ENCODE results near the gene COL4A1.

Gene COL4A1

GRCh38 chr13:110166598-110166997 lies 140.4 kb downstream of the COL4A1 start:
- no peak for DNase-seq (ENCODE audit: low read depth, low spot score)

- no peak for DNase-seq (ENCODE audit: low read depth, low spot score)
These were observed 142.3 kb downstream of the COL4A1 start for GRCh38 chr13:110164706-110165105.

- DNase-seq (ENCODE audit: low read depth, low spot score) = no peak
These were observed 143.9 kb downstream of the COL4A1 start for GRCh38 chr13:110162866-110163658.

DNA sequence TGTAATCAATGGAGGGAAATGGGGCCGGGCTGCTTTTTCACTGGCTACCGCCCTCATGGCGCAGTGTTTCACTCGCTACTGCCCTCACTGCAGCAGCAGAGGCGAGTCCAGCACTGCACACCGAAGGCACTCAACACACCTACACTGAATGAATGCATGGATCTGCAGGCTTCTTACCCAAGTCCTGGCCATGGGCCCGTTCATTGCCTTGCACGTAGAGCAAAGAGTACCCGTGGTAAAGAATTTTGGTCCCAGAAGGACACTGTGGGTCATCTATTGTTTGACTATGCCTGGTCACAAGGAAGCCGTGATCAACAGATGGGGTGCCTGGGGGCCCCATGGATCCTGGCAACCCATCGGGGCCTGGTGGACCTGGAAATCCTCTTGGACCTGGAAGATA lies 144.9 kb downstream of the COL4A1 start:
- no peak for DNase-seq (ENCODE audit: low read depth, low spot score)

GRCh38 chr13:110161112-110161882 lies 145.7 kb downstream of the COL4A1 start:
- no peak for DNase-seq (ENCODE audit: low read depth, low spot score)

DNA sequence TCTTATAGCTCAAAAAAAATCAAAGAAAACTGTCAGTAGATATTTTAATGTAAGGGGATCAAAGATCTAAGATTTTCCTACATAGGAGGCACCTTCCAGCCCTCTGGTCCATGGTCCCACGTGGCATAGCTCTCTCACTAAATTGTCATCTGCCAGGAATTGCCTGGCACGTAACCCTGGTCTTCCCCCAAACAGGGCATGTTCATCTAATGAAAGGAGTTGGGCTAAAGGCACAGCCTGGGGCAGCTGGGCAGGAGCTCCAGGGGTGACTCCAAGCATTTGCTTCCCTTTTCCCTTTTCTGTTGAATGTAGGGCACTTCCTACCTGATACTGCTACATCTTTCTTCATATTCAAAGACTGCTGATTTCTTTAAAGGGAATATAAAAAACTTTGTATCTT lies 148.7 kb downstream of the COL4A1 start:
- DNase-seq (ENCODE audit: low read depth, low spot score) = no peak

DNA sequence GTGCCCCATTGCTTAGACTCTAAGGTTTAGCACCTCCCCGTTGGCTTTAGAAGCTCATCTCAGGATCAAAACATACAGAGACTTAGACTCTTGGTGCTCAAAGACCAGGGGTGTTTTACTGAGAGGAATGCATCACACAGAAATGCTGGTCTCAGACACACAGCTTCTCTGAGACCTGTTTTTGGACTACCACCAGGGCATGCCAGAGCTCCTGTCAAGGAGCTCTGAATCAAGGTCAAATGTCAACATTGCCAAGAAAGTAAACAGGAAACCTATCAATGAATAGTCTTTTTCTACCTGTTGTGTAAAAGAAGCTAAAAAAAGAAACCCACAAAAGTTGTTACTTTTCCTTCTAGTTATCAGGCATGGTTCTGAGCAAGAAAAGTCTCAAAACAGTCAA lies 149.2 kb downstream of the COL4A1 start:
- no peak for DNase-seq (ENCODE audit: low read depth, low spot score)

- DNase-seq (ENCODE audit: low read depth, low spot score) = no peak
These were observed 150.5 kb downstream of the COL4A1 start for GRCh38 chr13:110156301-110157049.

DNA sequence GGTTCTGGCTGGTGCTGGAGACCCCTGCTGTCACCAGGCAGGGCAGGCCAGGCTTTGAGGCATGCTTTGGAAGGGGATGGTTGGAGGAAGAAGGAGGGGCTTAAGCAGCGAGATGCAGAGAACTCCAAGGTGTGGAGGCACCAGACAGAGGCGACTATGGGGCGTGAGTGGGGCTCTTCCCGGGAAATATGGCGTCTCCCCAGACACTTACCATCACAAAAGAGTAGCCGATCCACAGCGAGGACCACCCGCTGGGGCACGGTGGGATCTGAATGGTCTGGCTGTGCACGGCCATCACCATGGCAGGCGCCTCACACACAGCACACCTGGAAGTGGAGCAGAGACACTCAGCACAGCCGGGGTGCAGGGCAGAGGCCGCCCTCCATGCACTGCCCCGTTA lies 151.9 kb downstream of the COL4A1 start:
- DNase-seq (ENCODE audit: low read depth, low spot score) = no peak

- no peak for DNase-seq (ENCODE audit: low read depth, low spot score)
These were observed 152.5 kb downstream of the COL4A1 start for GRCh38 chr13:110154410-110154933.

GRCh38 chr13:110152351-110152750 lies 154.6 kb downstream of the COL4A1 start:
- DNase-seq (ENCODE audit: low read depth, low spot score) = no peak

GRCh38 chr13:110151462-110151861 lies 155.5 kb downstream of the COL4A1 start:
- no peak for DNase-seq (ENCODE audit: low read depth, low spot score)

DNA sequence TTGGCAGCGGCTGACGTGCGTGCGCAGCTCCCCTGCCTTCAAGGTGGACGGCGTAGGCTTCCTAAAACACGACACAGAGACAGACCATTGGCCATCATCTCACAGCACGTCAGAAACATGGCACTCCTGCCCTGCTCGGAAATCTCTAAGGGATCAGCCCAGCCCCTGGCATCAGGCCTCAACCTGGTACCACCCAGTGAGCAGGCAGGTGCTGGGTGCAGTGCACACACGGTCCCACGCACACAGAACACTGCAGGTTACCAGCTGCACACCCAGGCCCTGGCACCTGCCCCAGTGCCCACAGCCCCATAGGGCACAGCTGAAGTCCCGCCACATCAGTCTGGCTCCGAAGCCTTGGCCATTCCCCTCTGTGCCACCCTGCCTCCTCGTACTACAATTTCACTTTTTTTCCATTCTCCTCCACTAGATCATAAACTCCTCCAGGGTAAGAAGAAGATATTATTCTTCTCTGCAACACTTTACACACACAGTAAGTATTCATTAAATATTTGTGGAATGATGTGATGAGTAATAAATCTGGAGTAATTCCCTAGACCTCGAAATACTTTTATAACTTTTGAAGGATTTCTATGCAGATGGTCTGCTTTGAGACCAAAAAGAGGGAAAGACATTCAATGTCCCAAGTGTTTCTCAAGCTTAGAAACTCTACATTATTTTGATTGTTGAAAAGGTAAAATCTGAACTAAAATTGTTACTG lies 156.4 kb downstream of the COL4A1 start:
- no peak for DNase-seq (ENCODE audit: low read depth, low spot score)

DNA sequence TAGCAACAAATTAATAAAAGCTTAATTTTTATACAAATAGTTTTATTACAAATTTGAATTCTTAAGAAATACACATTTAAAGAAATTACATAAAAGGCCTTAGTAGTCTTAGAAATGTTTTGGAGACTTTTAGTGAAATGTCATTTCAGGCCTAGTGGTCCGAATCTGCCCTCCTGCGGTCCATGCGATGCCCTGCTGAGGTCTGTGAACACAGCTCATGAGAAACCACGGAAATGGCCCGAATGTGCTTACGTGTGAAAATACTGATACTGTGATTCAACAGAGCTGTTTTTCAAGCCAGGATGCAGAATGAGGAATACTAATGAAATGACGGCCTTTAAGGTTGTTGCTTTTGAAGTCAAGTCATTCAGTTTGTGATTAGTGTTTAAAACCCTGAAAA lies 157.9 kb downstream of the COL4A1 start:
- no peak for DNase-seq (ENCODE audit: low read depth, low spot score)

GRCh38 chr13:110140099-110140498 lies 166.9 kb downstream of the COL4A1 start:
- DNase-seq (ENCODE audit: low read depth, low spot score) = no peak

DNA sequence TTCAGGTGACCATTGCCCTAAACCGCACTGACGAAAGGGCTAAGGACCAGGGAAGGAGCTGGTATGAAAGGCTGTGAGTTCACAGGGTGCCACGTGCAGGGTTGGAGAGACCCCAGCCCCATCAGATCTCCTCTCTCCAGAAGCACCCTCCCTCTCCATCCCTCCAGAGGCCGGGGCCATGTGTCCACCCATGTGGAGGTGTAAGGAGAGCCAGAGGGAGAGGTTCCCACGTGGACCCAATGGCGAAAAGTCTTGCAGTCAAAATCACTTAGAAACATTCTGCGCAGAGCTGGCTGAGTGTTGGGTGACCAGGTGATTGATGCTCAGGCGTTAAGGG lies 168.3 kb downstream of the COL4A1 start:
- no peak for DNase-seq (ENCODE audit: low read depth, low spot score)

- no peak for DNase-seq (ENCODE audit: low read depth, low spot score)
These were observed 168.8 kb downstream of the COL4A1 start for GRCh38 chr13:110138010-110138699.

DNA sequence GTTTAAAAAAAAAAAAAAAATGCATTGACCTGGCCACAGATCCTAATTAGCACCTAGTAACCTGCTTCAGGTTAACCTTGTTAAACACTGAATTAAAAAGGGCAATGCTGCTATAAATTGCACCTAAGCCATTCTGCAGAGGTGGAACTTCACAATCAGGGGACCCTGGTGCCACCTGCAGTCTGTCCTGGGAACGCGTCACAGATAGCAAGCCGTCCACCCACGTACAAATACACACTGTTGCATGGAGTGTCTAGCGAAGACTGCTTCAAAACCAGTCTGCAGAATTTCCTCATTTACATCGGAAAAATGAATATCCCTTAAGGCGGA lies 169.3 kb downstream of the COL4A1 start:
- no peak for DNase-seq (ENCODE audit: low read depth, low spot score)

DNA sequence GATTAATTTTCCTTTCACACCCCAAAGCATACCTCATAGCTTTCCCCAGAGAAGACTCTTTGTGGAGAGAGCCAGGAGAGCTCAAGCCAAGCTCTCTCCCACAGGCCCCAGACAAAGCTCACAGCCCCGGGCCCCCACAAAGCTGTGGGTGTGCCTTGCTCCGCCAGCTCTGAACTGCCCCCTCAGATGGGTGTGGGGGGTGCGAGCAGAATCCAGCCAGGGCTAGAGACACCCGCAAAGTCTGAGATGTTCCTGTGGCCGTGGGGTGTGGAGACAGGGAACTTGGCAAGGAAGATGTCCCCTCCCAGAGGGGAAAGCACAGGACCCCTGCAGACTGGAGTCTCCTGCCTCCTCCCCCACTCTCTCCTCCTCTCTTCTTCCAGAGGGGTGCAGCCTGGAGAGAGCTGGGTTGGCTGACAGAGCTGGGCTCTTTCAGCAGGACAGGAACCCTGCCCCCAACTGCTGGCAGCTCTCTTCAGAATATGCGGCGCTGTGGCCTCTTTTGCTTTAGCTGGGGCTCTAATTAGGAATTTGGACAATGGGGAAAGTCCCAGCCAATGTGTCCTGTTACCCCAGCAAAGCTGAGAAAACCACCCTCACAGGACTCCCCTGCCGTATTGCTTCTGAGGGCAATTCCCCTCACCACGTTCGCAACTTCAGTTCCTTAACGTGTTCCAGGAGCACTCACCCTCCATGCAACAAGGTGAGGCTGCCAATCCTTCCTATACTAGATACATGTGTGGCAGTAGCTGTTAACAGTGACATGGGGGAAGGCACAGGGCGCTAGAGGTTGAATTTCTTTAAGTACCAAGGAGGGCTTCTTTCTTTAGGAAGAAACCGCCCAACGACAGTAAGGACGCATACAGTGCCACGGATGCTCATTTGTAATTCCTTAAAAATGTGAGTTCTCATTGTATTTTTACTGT lies 170.0 kb downstream of the COL4A1 start:
- DNase-seq (ENCODE audit: low read depth, low spot score) = no peak

DNA sequence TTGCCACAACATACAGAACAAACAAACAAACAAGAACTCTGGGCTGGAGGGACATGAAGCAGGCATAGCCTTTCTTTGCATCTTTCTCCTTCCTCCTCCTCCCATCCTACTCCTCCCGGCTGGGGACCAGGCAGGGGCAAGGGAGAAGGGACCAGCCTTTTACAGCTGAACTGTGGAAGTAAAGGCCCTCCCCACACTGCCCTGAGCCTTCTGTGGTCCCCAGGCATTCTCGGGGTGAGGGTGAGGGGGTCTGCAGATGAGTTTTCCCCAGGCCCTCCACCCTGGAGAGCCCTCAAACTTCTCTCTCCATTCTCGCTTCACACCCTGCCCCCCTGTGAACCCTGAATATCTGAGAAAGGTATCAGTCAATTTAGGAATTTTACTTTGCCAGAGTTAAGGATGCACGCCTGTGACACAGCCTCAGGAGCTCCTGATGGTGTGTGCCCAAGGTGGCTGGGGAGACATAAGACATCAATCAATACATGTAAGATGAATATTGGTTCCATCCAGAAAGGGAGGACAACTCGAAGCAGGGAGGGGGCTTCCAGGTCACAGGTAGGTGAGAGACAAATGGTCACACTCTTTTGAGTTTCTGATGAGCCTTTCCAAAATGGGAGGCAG lies 170.9 kb downstream of the COL4A1 start:
- DNase-seq (ENCODE audit: low read depth, low spot score) = no peak

All from activated CD4-positive, CD25-positive, alpha-beta regulatory T cell treated with anti-CD3 and anti-CD28 coated beads, Interleukin-2, amount 50 U/mL, for 16 hours (primary cell).